H1 (cell line): ENCODE results near the gene GRIK1. TPM values are rescaled to one million over a fixed set of nuclear protein-coding genes. Genes with fewer than 3 reads are reported as not detected.

Source experiments
- BACH1 ChIP-seq: IDR thresholded peaks from 2 replicates; pipeline ENCODE4 v1.6.1; 2012; ENCODE audit warnings: low read length, improper control_type of control experiment
- CHD7 ChIP-seq: fragments of 300-600 bp; sonication (generic); IDR thresholded peaks from 2 replicates; pipeline ENCODE4 v1.7.1; 2012; ENCODE audit warnings: low read length, moderate library complexity, mild to moderate bottlenecking, inconsistent platforms; ENCODE audit not compliant: insufficient replicate concordance
- EZH2 ChIP-seq: fragments of 200-600 bp; sonication (generic); IDR thresholded peaks from 2 replicates; pipeline ENCODE4 v1.7.1; 2012; ENCODE audit warnings: low read depth, mild to moderate bottlenecking, moderate library complexity, low read length, inconsistent platforms; ENCODE audit not compliant: severe bottlenecking
- GTF2F1 ChIP-seq: IDR thresholded peaks from 2 replicates; pipeline ENCODE4 v1.6.1; 2012; ENCODE audit warnings: low read depth, low read length, improper control_type of control experiment, borderline replicate concordance
- KDM5A ChIP-seq: fragments of 200-600 bp; IDR thresholded peaks from 2 replicates; pipeline ENCODE4 v1.7.1; 2012; ENCODE audit warnings: mild to moderate bottlenecking, low read length, inconsistent platforms, mixed read lengths
- POU5F1 ChIP-seq: IDR thresholded peaks from 2 replicates; pipeline ENCODE4 v1.6.1; 2011; ENCODE audit warnings: low read depth, mild to moderate bottlenecking, low read length, moderate library complexity
- SP2 ChIP-seq: IDR thresholded peaks from 2 replicates; pipeline ENCODE4 v1.6.1; 2012; ENCODE audit warnings: mild to moderate bottlenecking, low read length, inconsistent platforms
- SRF ChIP-seq: IDR thresholded peaks from 2 replicates; pipeline ENCODE4 v1.6.1; 2011; ENCODE audit warnings: mild to moderate bottlenecking, low read depth, low read length, moderate library complexity
- TAF1 ChIP-seq: IDR thresholded peaks from 2 replicates; pipeline ENCODE4 v1.6.1; 2011; ENCODE audit warnings: mild to moderate bottlenecking, low read depth, low read length
- TEAD4 ChIP-seq: IDR thresholded peaks from 2 replicates; pipeline ENCODE4 v1.6.1; 2012; ENCODE audit warnings: low read depth, low read length, inconsistent platforms, mixed read lengths
- YY1 ChIP-seq: IDR thresholded peaks from 2 replicates; pipeline ENCODE4 v1.6.1; 2011; ENCODE audit warnings: low read depth, mild to moderate bottlenecking, low read length
- ZNF274 ChIP-seq: IDR thresholded peaks from 2 replicates; pipeline ENCODE4 v1.7.0; 2012; ENCODE audit warnings: low read length, borderline replicate concordance; ENCODE audit errors: extremely low read depth
- polyA plus RNA-seq, 7 experiments: library from polyadenylated mRNA; depleted of rRNA in 3 of 7; stranded (reverse) in 5 of 7; unstranded in 2 of 7; fragments of >200 nt in 5 of 7; fragments of 200-250 nt in 2 of 7; gene quantifications; 1 replicate in 5 of 7; 2 replicates in 1 of 7; 4 replicates in 1 of 7; pipeline versions ENCODE4 v1.2.1 to v1.2.3, GENCODE V29; 2011 to 2013; ENCODE audit warnings: missing spikeins in 2 of 7, mixed read lengths in 2 of 7
- total RNA-seq: library from RNA; stranded (reverse); fragmentation: NEBNext Ultra II Directional; extraction: Animal tissue kit (Norgen Biotek cat#: 25700); gene quantifications from 2 replicates; pipeline ENCODE4 v1.2.1, GENCODE V29; 2021

Gene GRIK1
- total and polyA plus RNA-seq, 2 of the 8 experiments (the other 6 are each of a cell fraction or from before 2014, with no cell fraction given) = 0.11 to 0.32 TPM

GRCh38 chr21:29638761-29639327, 301.0 kb downstream of the GRIK1 start (continued):
- TF ChIP-seq CHD7 = no peak
- TF ChIP-seq TEAD4 = no peak
- TF ChIP-seq SRF = no peak
- no peak for TF ChIP-seq ZNF274
- no peak for TF ChIP-seq BACH1
- no peak for TF ChIP-seq EZH2
- TF ChIP-seq GTF2F1 = no peak
- no peak for TF ChIP-seq YY1
- no peak for TF ChIP-seq TAF1
- no peak for TF ChIP-seq POU5F1
- TF ChIP-seq KDM5A = no peak
- no peak for TF ChIP-seq SP2
